CD4-positive, alpha-beta T cell (primary cell): ENCODE results near the gene ABCG8. TPM values are rescaled to one million over a fixed set of nuclear protein-coding genes. Genes with fewer than 3 reads are reported as not detected.

Experiments used
- ATAC-seq: fragments of 200-7000 bp; cut with Tn5 transposase; one replicate; pipeline ENCODE4 v1.10.0; 2022; ENCODE audit warnings: mild to moderate bottlenecking; ENCODE audit not compliant: poor library complexity
- CTCF ChIA-PET: fragments of 350-600 bp; sonication (Branson Sonifier 250); formaldehyde crosslinking; loops from one replicate; lab custom pipeline; 2021; ENCODE audit warnings: antibody characterized with exemption, inconsistent platforms; lab: Charles Lee
- POLR2A ChIA-PET: fragments of 350-600 bp; sonication (Branson Sonifier 250); formaldehyde crosslinking; loops from one replicate; lab custom pipeline; 2021; ENCODE audit warnings: antibody characterized with exemption, inconsistent platforms; lab: Charles Lee
- DNase-seq, 14 experiments: peaks; one replicate each; pipeline ENCODE4 v3.0.0-alpha.2; 2013 to 2020; ENCODE audit warnings: mixed read lengths in 2 of 14
- H3K27ac ChIP-seq, 2 donors: one replicate each; pipeline versions ENCODE4 v1.5.1 to v1.7.0; 2013; ENCODE audit warnings: low read length in 2 of 2, low read depth in 1 of 2, mild to moderate bottlenecking in 1 of 2
- H3K27me3 ChIP-seq, 2 experiments: 1 replicate in 1 of 2; 2 replicates in 1 of 2; pipeline versions ENCODE4 v1.6.1 to v1.7.0; 2013; ENCODE audit warnings: low read length in 2 of 2, control low read depth in 1 of 2, mild to moderate bottlenecking in 1 of 2, moderate library complexity in 1 of 2; ENCODE audit not compliant: insufficient read depth in 2 of 2, control insufficient read depth in 1 of 2
- H3K36me3 ChIP-seq: one replicate; pipeline ENCODE4 v1.6.1; 2013; ENCODE audit warnings: low read length, control low read depth; ENCODE audit not compliant: insufficient read depth
- H3K4me1 ChIP-seq: one replicate; pipeline ENCODE4 v1.6.1; 2013; ENCODE audit warnings: low read length, control low read depth; ENCODE audit not compliant: insufficient read depth
- H3K4me3 ChIP-seq: one replicate; pipeline ENCODE4 v1.5.1; 2013; ENCODE audit warnings: mild to moderate bottlenecking, low read length, moderate library complexity
- H3K9me3 ChIP-seq, 2 experiments: 1 replicate in 1 of 2; 2 replicates in 1 of 2; pipeline versions ENCODE4 v1.6.1 to v1.7.0; 2013; ENCODE audit warnings: low read length in 2 of 2, mild to moderate bottlenecking in 2 of 2, control low read depth in 1 of 2, moderate library complexity in 1 of 2; ENCODE audit not compliant: control insufficient read depth in 1 of 2, insufficient read depth in 1 of 2
- H3K27ac Mint-ChIP-seq: one replicate; pipeline ENCODE4 v1.8.0; 2020; ENCODE audit warnings: mixed read lengths
- H3K27me3 Mint-ChIP-seq: one replicate; pipeline ENCODE4 v1.8.0; 2021; ENCODE audit warnings: mixed read lengths
- H3K36me3 Mint-ChIP-seq: one replicate; pipeline ENCODE4 v1.8.0; 2021; ENCODE audit warnings: low read depth, mixed read lengths
- H3K4me1 Mint-ChIP-seq: one replicate; pipeline ENCODE4 v1.8.0; 2021; ENCODE audit warnings: low read depth, mixed read lengths
- H3K4me3 Mint-ChIP-seq: one replicate; pipeline ENCODE4 v1.8.0; 2020; ENCODE audit warnings: mild to moderate bottlenecking, mixed read lengths
- H3K9me3 Mint-ChIP-seq: one replicate; pipeline ENCODE4 v1.8.0; 2020; ENCODE audit warnings: mixed read lengths
- CTCF ChIP-seq: fragments of 200-600 bp; IDR thresholded peaks from one replicate; pipeline ENCODE4 v1.8.0; 2022; ENCODE audit warnings: antibody characterized with exemption, mild to moderate bottlenecking
- intact Hi-C, 2 experiments: fragments of 100-400 bp; cut with DNase I in 1 of 2; cut with micrococcal nuclease in 1 of 2; formaldehyde crosslinking; loops; one replicate each; pipeline versions ENCODE4 v1.15.1 to v1.9.0; 2023 to 2025; cut with DNase I, micrococcal nuclease
- total RNA-seq, 174 experiments: library from RNA in 2 of 174; stranded (reverse) in 2 of 174; gene quantifications; one replicate each; pipeline ENCODE4 v1.2.3 and lab custom pipeline; 2021 to 2026

ABCG8 gene
- total RNA-seq, 2 experiments from 2014 or later = not detected

GRCh38 chr2:43885132-43885632 is 46.4 kb downstream of the ABCG8 start:
- DNase-seq (no peak), ATAC-seq (no peak)
- POLR2A ChIA-PET = no interaction called here
- Mint-ChIP-seq H3K27ac (no peak overlapping the region), H3K4me3 (no peak overlapping the region), H3K36me3 (peaks cover 39% of the 10 kb centered on the region), H3K9me3 (no peaks in the 10 kb centered on the region), H3K27me3 (no peaks in the 10 kb centered on the region), H3K4me1 (no peaks in the 10 kb centered on the region)
- Histone ChIP-seq H3K27ac (no peak overlapping the region), H3K9me3 (no peaks in the 10 kb centered on the region), H3K4me3 (no peak overlapping the region), H3K36me3 (peaks cover 28% of the 10 kb centered on the region), H3K27me3 (no peaks in the 10 kb centered on the region), H3K4me1 (no peaks in the 10 kb centered on the region)
- intact Hi-C loops = no loop called here
- TF ChIP-seq CTCF = no peak
- CTCF ChIA-PET = no interaction called here

- no peaks in the 10 kb centered on the region for H3K4me1 Mint-ChIP-seq
- H3K9me3 Mint-ChIP-seq = no peaks in the 10 kb centered on the region
- intact Hi-C loops = no loop called here
- DNase-seq (no peak), ATAC-seq (no peak)
- Histone ChIP-seq H3K27me3 (no peaks in the 10 kb centered on the region), H3K4me1 (no peaks in the 10 kb centered on the region), H3K36me3 (peaks cover 43% of the 10 kb centered on the region), H3K4me3 (no peak overlapping the region), H3K9me3 (no peaks in the 10 kb centered on the region), H3K27ac (no peak overlapping the region)
- no peaks in the 10 kb centered on the region for H3K27me3 Mint-ChIP-seq
- TF ChIP-seq CTCF = no peak
- H3K4me3 Mint-ChIP-seq = no peak overlapping the region
- H3K36me3 Mint-ChIP-seq = peaks cover 58% of the 10 kb centered on the region
- H3K27ac Mint-ChIP-seq = no peak overlapping the region
- CTCF ChIA-PET = no interaction called here
- POLR2A ChIA-PET = no interaction called here
Observed at GRCh38 chr2:43887176-43887575, 48.4 kb downstream of the ABCG8 start.

GRCh38 chr2:43889416-43889815 is 50.6 kb downstream of the ABCG8 start:
- peaks cover 62% of the 10 kb centered on the region for H3K36me3 ChIP-seq
- H3K9me3 ChIP-seq = no peaks in the 10 kb centered on the region
- Mint-ChIP-seq H3K4me1 (no peaks in the 10 kb centered on the region), H3K36me3 (peaks cover 78% of the 10 kb centered on the region), H3K27ac (no peak overlapping the region), H3K27me3 (no peaks in the 10 kb centered on the region), H3K4me3 (no peak overlapping the region), H3K9me3 (no peaks in the 10 kb centered on the region)
- ChIA-PET CTCF (interaction anchor here (2.4 kb wide), 1 partner anchor 11 kb away, joined by 7 read pairs; no protein-coding TSS in a partner anchor), POLR2A (no interaction called here)
- intact Hi-C loops = no loop called here
- DNase-seq (no peak), ATAC-seq (no peak)
- no peaks in the 10 kb centered on the region for H3K27me3 ChIP-seq
- H3K4me1 ChIP-seq = no peaks in the 10 kb centered on the region
- TF ChIP-seq CTCF = no peak
- no peak overlapping the region for H3K27ac ChIP-seq
- H3K4me3 ChIP-seq = no peak overlapping the region
